ENCODE measurements around the gene PABPN1L. TPM values are rescaled to one million over a fixed set of nuclear protein-coding genes. Genes with fewer than 3 reads are reported as not detected.

Gene PABPN1L
- total and polyA plus RNA-seq, 9 of the 15 experiments (the other 6 are each of a cell fraction or from before 2014, with no cell fraction given) = 0.11 to 0.32 TPM; not detected in 7

DNA sequence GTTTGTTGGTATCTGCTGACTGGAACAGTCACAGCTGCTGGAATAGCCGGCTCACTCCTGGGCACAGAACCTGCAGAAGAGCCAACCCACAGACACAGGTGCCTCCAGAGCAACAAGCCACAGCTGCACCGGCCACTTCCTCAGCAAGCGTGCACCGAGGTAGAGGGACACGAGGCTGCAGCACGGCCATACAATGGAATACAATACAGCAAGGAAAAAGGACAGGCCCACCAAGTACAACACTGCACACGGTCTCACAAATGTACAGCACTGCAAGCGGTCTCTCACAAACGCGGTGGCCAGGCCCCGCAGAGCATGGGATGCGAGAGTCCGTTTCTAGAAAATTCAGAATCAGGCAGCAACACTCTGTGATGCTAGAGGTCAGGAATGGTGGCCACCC lies 47.4 kb upstream of the PABPN1L start:
- Histone ChIP-seq H3K27ac (ENCODE audit: extremely low read depth, low read depth, low read length) (no peak overlapping the region), H4K20me1 (replicated peaks; ENCODE audit: control insufficient read depth, insufficient read depth, low read length) (peaks cover 50% of the 10 kb centered on the region), H3K9ac (ENCODE audit: insufficient read depth in 1 of 2, low read depth in 2 of 2, low read length in 2 of 2) (no peak overlapping the region), H3K36me3 (ENCODE audit: control insufficient read depth, insufficient read depth, low read length) (peaks cover 87% of the 10 kb centered on the region), H3K79me2 (ENCODE audit: control insufficient read depth, insufficient read depth, low read length) (peaks cover 94% of the 10 kb centered on the region), H3K9me3 (replicated peaks; ENCODE audit: control insufficient read depth, insufficient read depth, low read depth, low read length) (no peaks in the 10 kb centered on the region), H3K4me1 (replicated peaks in 1 of 2; ENCODE audit: control insufficient read depth in 2 of 2, insufficient read depth in 2 of 2, low read length in 2 of 2) (peaks cover 0 to 54% of the 10 kb centered on the region in 2 experiments; a peak in 3 of 5 replicates), H2AFZ (ENCODE audit: low read depth, low read length) (no peak overlapping the region), H3K4me2 (ENCODE audit: insufficient read depth, low read length) (no peak overlapping the region), H3K9me1 (ENCODE audit: control insufficient read depth, insufficient read depth, low read length) (peaks cover 5% of the 10 kb centered on the region), H3K4me3 (no peak overlapping the region), H3K27me3 (ENCODE audit: control insufficient read depth in 2 of 2, insufficient read depth in 2 of 2, low read length in 2 of 2) (no peaks in the 10 kb centered on the region)
- no peak for ATAC-seq
- TF ChIP-seq, protein P1, sequence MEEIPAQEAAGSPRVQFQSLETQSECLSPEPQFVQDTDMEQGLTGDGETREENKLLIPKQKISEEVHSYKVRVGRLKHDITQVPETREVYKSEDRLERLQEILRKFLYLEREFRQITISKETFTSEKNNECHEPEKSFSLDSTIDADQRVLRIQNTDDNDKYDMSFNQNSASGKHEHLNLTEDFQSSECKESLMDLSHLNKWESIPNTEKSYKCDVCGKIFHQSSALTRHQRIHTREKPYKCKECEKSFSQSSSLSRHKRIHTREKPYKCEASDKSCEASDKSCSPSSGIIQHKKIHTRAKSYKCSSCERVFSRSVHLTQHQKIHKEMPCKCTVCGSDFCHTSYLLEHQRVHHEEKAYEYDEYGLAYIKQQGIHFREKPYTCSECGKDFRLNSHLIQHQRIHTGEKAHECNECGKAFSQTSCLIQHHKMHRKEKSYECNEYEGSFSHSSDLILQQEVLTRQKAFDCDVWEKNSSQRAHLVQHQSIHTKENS (CRISPR knock-in tag; IDR thresholded peaks at IDR 0.05) = no peak
- peak; percentile 97 for TF ChIP-seq ZNF146 (CRISPR knock-in tag; IDR thresholded peaks at IDR 0.05; ENCODE audit: unreplicated experiment)
- peak; percentile 66; the same call in 1 of the 2 replicates for TF ChIP-seq BCOR (IDR thresholded peaks at IDR 0.05)
- TF ChIP-seq CBX2 (IDR thresholded peaks at IDR 0.05; ENCODE audit: insufficient read depth, low read length, poor library complexity, severe bottlenecking) = no peak
- TF ChIP-seq ZNF384 (IDR thresholded peaks at IDR 0.05; ENCODE audit: low read depth, low read length) = no peak
- TF ChIP-seq CCAR2 (IDR thresholded peaks at IDR 0.05; ENCODE audit: low read depth, low read length) = no peak
- CTCF ChIA-PET (ENCODE audit: low intra/inter-chr PET ratio) = no interaction called here
- no peak for DNase-seq (ENCODE audit: extremely low read depth in 1 of 4, low spot score in 3 of 4)
- intact Hi-C loops (cut with micrococcal nuclease) (no loop called here), in situ Hi-C loops (cut with MboI) (no loop called here)
- FAIRE-seq = no peak
- no TSS peak for BruUV-seq (replicated peaks)
- 96% methylated on average over 13 of the region's 13 CpGs for WGBS (ENCODE audit: insufficient coverage, low coverage, missing lambda C conversion rate)
- POLR2A ChIA-PET = no interaction called here

Data from K562 (cell line).